HepG2 (cell line): ENCODE data around the gene SERINC5. TPM values are rescaled to one million over a fixed set of nuclear protein-coding genes. Genes with fewer than 3 reads are reported as not detected.

Source experiments
- ATAC-seq: fragments of 200-7000 bp; cut with Tn5 transposase; 3 replicates; pipeline ENCODE4 v1.9.1; 2020; ENCODE audit warnings: mild to moderate bottlenecking, moderate library complexity
- BruUV-seq: library from RNA; stranded (reverse); fragments of 400-500 nt; replicated peaks from 2 replicates; lab custom pipeline; 2021; lab: Mats Ljungman, UMichigan
- CTCF ChIA-PET: fragments of 300-600 bp; formaldehyde crosslinking; extraction: SDS; loops from one replicate; lab custom pipeline; 2021; ENCODE audit warnings: low total read pairs, inconsistent platforms, low intra/inter-chr PET ratio; lab: Yijun Ruan, JAX
- POLR2A ChIA-PET: fragments of 350-600 bp; sonication (Branson Sonifier 250); formaldehyde crosslinking; loops from one replicate; lab custom pipeline; 2020; ENCODE audit warnings: antibody characterized with exemption, inconsistent platforms; lab: Yijun Ruan, JAX
- DNase-seq: peaks from one replicate; pipeline ENCODE4 v3.0.0-alpha.2; 2015; ENCODE audit warnings: low spot score
- FAIRE-seq: peaks from 3 replicates; lab custom pipeline; 2011; peaks lifted over from hg19 to GRCh38; lab: Jason Lieb, UNC
- H2AFZ ChIP-seq: one replicate; pipeline ENCODE4 v1.6.1; 2011; ENCODE audit warnings: low read length, inconsistent platforms
- H3K27ac ChIP-seq: fragments of 300-600 bp; 3 replicates; pipeline ENCODE4 v1.8.0; 2011; ENCODE audit warnings: mixed run types, mild to moderate bottlenecking, mixed read lengths, low read length, inconsistent platforms; ENCODE audit not compliant: insufficient read depth; ENCODE audit errors: extremely low read length
- H3K27me3 ChIP-seq, 2 experiments: fragments of 200-600 bp in 1 of 2; 2 replicates in 1 of 2; 3 replicates in 1 of 2; pipeline versions ENCODE4 v1.6.0 to v1.8.0; 2011; ENCODE audit warnings: low read length in 2 of 2, mild to moderate bottlenecking in 2 of 2, moderate library complexity in 2 of 2, inconsistent platforms in 1 of 2; ENCODE audit not compliant: insufficient read depth in 2 of 2, control insufficient read depth in 1 of 2
- H3K36me3 ChIP-seq, 2 experiments: fragments of 200-600 bp in 1 of 2; replicated peaks in 1 of 2; 2 replicates in 1 of 2; 3 replicates in 1 of 2; pipeline versions ENCODE4 v1.5.1 to v1.8.0; 2011; ENCODE audit warnings: low read length in 2 of 2, inconsistent platforms in 1 of 2; ENCODE audit not compliant: insufficient read depth in 2 of 2, control insufficient read depth in 1 of 2
- H3K4me1 ChIP-seq: 2 replicates; pipeline ENCODE4 v1.5.1; 2012; ENCODE audit warnings: low read length, inconsistent platforms; ENCODE audit not compliant: insufficient read depth
- H3K4me2 ChIP-seq: 2 replicates; pipeline ENCODE4 v1.6.0; 2011; ENCODE audit warnings: low read depth, low read length, inconsistent platforms
- H3K4me3 ChIP-seq, 3 experiments: fragments of 200-600 bp in 1 of 3; sonication (generic), shearing (Covaris generic) in 1 of 3; replicated peaks in 1 of 3; 2 replicates each; pipeline ENCODE4 v1.5.1; 2011 to 2016; ENCODE audit warnings: low read length in 3 of 3, inconsistent platforms in 2 of 3, low read depth in 2 of 3, mild to moderate bottlenecking in 2 of 3, control low read depth in 1 of 3, mixed read lengths in 1 of 3; ENCODE audit not compliant: insufficient read depth in 1 of 3
- H3K79me2 ChIP-seq: one replicate; pipeline ENCODE4 v1.6.1; 2011; ENCODE audit warnings: low read length, inconsistent platforms; ENCODE audit not compliant: insufficient read depth
- H3K9ac ChIP-seq: 2 replicates; pipeline ENCODE4 v1.6.0; 2011; ENCODE audit warnings: mild to moderate bottlenecking, low read depth, low read length, inconsistent platforms; ENCODE audit not compliant: insufficient read depth
- H3K9me3 ChIP-seq: 2 replicates; pipeline ENCODE4 v1.5.1; 2012; ENCODE audit warnings: mild to moderate bottlenecking, low read length
- H4K20me1 ChIP-seq: 2 replicates; pipeline ENCODE4 v1.6.0; 2011; ENCODE audit warnings: inconsistent platforms, mild to moderate bottlenecking, low read length, moderate library complexity; ENCODE audit not compliant: insufficient read depth
- BRF2 ChIP-seq: sonication (generic); formaldehyde crosslinking; IDR thresholded peaks from 2 replicates; pipeline ENCODE4 v1.8.1; 2022; ENCODE audit warnings: mild to moderate bottlenecking, missing genetic modification reagents
- CCAR2 ChIP-seq: fragments of 200-400 bp; formaldehyde crosslinking; optimal IDR thresholded peaks from 2 replicates; pipeline ENCODE3; 2018; ENCODE audit warnings: low read depth, mild to moderate bottlenecking, low read length, moderate library complexity
- DPF2 ChIP-seq: sonication (generic); formaldehyde crosslinking; IDR thresholded peaks from 2 replicates; pipeline ENCODE4 v1.4.0; 2020; ENCODE audit warnings: mild to moderate bottlenecking, low read depth, missing genetic modification reagents, borderline replicate concordance
- NFRKB ChIP-seq: fragments of 450-650 bp; IDR thresholded peaks from 2 replicates; pipeline ENCODE4 v1.6.1; 2017
- PPARG ChIP-seq: conservative IDR thresholded peaks from 2 replicates; pipeline ENCODE4 v1.6.1; 2016; ENCODE audit warnings: missing biosample characterization, missing genetic modification reagents
- RORA ChIP-seq: sonication (generic); formaldehyde crosslinking; IDR thresholded peaks from 2 replicates; pipeline ENCODE4 v1.5.0; 2020; ENCODE audit warnings: mild to moderate bottlenecking, missing genetic modification reagents, moderate library complexity
- TOE1 ChIP-seq: sonication (generic); formaldehyde crosslinking; IDR thresholded peaks from 2 replicates; pipeline ENCODE4 v1.4.0; 2020; ENCODE audit warnings: mild to moderate bottlenecking, missing genetic modification reagents
- ZFP1 ChIP-seq: IDR thresholded peaks from 2 replicates; pipeline ENCODE4 v1.6.1; 2016
- ZNF354B ChIP-seq: sonication (generic); formaldehyde crosslinking; IDR thresholded peaks from 2 replicates; pipeline ENCODE4 v1.8.0; 2022; ENCODE audit warnings: mild to moderate bottlenecking, missing genetic modification reagents
- ZNF383 ChIP-seq: sonication (generic); formaldehyde crosslinking; IDR thresholded peaks from 2 replicates; pipeline ENCODE4 v1.4.0; 2020; ENCODE audit warnings: missing genetic modification reagents, mild to moderate bottlenecking, borderline replicate concordance
- ZNF557 ChIP-seq: sonication (generic); formaldehyde crosslinking; IDR thresholded peaks from 2 replicates; pipeline ENCODE4 v1.4.0; 2020; ENCODE audit warnings: missing genetic modification reagents
- ZNF83 ChIP-seq: sonication (generic); formaldehyde crosslinking; IDR thresholded peaks from 2 replicates; pipeline ENCODE4 v1.4.0; 2020; ENCODE audit warnings: missing genetic modification reagents, mild to moderate bottlenecking, borderline replicate concordance
- WGBS: methylation state at CpG from one replicate; pipeline ENCODE4 v1.1.6; 2017; ENCODE audit warnings: low lambda C conversion rate; 5-methylcytosine and 5-hydroxymethylcytosine counted together
- in situ Hi-C: cut with HindIII; loops from 2 replicates; pipeline ENCODE4 v1.10.0; 2017; ENCODE audit warnings: low pct_unique_long_range_greater_than_20kb; ENCODE audit not compliant: extremely low pct_ligation_motif_present
- intact Hi-C: fragments of 100-400 bp; cut with micrococcal nuclease; formaldehyde crosslinking; loops from one replicate; pipeline ENCODE4 v1.10.0; 2022; ENCODE audit not compliant: unreplicated experiment
- polyA plus RNA-seq, 8 experiments: library from polyadenylated mRNA; depleted of rRNA in 3 of 8; stranded (reverse) in 7 of 8; unstranded in 1 of 8; fragments of >200 nt; fragmentation: Illumina TruSeq in 4 of 8; extraction: Trizol in 4 of 8; gene quantifications; 2 replicates each; pipeline versions ENCODE4 v1.2.1 to v1.2.3, GENCODE V29; 2011 to 2016; ENCODE audit warnings: low read depth in 4 of 8, missing spikeins in 1 of 8, mixed read lengths in 1 of 8; ENCODE audit not compliant: insufficient read depth in 1 of 8
- total RNA-seq, 5 experiments: library from RNA; depleted of rRNA; stranded (reverse); fragments of >200 nt; fragmentation: Illumina TruSeq; extraction: Trizol; gene quantifications; 2 replicates each; pipeline ENCODE4 v1.2.3, GENCODE V29; 2016; ENCODE audit warnings: low read depth in 1 of 5

The SERINC5 gene
- total and polyA plus RNA-seq, 2 of the 13 experiments (the other 11 are each of a cell fraction or from before 2014, with no cell fraction given), result 17.3 to 22.8 TPM

- in situ Hi-C loops, result no loop called here
- WGBS, result 91% methylated on average over 3 of the region's 4 CpGs
- no peak for DNase-seq
- ChIA-PET POLR2A (interaction anchor here (1.2 kb wide), 1 partner anchor 17 kb away, joined by 3 read pairs; no protein-coding TSS in a partner anchor), CTCF (no interaction called here)
- Histone ChIP-seq H3K79me2 (peaks cover 70% of the 10 kb centered on the region), H3K36me3 (no peaks in the 10 kb centered on the region), H2AFZ (no peak overlapping the region), H3K4me2 (no peak overlapping the region), H3K27me3 (no peaks in the 10 kb centered on the region), H4K20me1 (no peaks in the 10 kb centered on the region; the same call in 1 of the 2 replicates), H3K9ac (no peak overlapping the region), H3K4me1 (peaks cover 96% of the 10 kb centered on the region), H3K9me3 (no peaks in the 10 kb centered on the region), H3K4me3 (no peak overlapping the region), H3K27ac (no peak overlapping the region)
- intact Hi-C loops, result no loop called here
- FAIRE-seq, result no peak
- no TSS peak for BruUV-seq
- ATAC-seq, result no peak
- TF ChIP-seq ZNF557 (CRISPR knock-in tag) (no peak), DPF2 (CRISPR knock-in tag) (no peak), ZNF354B (CRISPR knock-in tag) (no peak), TOE1 (CRISPR knock-in tag) (no peak), NFRKB (no peak), ZNF383 (CRISPR knock-in tag) (no peak), PPARG (CRISPR knock-in tag) (no peak), ZNF83 (CRISPR knock-in tag) (no peak)
Observed at GRCh38 chr5:80211327-80211726, 44.5 kb downstream of the SERINC5 start.

DNA sequence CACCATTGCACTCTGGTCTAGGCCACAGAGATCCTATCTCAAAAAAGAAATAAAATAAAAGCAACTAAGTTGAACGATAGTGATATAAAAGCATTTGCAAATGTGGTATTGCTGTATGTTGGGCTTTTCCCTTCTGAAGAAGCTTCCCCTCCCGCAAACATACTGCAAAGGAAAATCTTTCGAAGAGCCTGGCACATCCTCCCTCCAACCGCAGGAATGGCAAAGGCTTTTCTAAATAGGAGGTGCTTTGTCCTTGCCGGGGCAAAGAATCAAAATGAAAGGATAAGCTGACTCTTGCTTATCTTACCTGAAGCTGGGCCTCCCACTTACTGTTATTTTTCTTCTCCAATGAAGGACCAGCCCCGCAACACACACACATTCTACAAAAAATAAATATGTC, 45.8 kb downstream of the SERINC5 start:
- DNase-seq (no peak), ATAC-seq (no peak), FAIRE-seq (no peak)
- no peak overlapping the region for H2AFZ ChIP-seq
- peaks cover 96% of the 10 kb centered on the region for H3K4me1 ChIP-seq
- H3K9me3 ChIP-seq, result no peaks in the 10 kb centered on the region
- in situ Hi-C loops (no loop called here), intact Hi-C loops (no loop called here)
- H4K20me1 ChIP-seq, result no peaks in the 10 kb centered on the region
- no peak overlapping the region for H3K4me3 ChIP-seq
- no TSS peak for BruUV-seq
- H3K27ac ChIP-seq, result no peak overlapping the region
- POLR2A ChIA-PET, result interaction anchor here (1.1 kb wide), 1 partner anchor 28 kb away, joined by 4 read pairs; no protein-coding TSS in a partner anchor
- H3K36me3 ChIP-seq, result no peaks in the 10 kb centered on the region
- CTCF ChIA-PET, result no interaction called here
- no peak overlapping the region for H3K4me2 ChIP-seq
- peaks cover 66% of the 10 kb centered on the region for H3K79me2 ChIP-seq
- WGBS, result 88% methylated on average over 6 of the region's 6 CpGs
- TF ChIP-seq RORA (CRISPR knock-in tag) (no peak), CCAR2 (no peak), BRF2 (CRISPR knock-in tag) (no peak), ZFP1 (CRISPR knock-in tag) (no peak)
- no peak overlapping the region for H3K9ac ChIP-seq
- no peaks in the 10 kb centered on the region for H3K27me3 ChIP-seq
